GM23248 (cell line): ENCODE data around the gene NR4A3. TPM values are rescaled to one million over a fixed set of nuclear protein-coding genes. Genes with fewer than 3 reads are reported as not detected.
"Not testable (repeated sequence)": the region's sequence is repeated elsewhere in the genome, so short reads cannot be mapped to it uniquely, and the experiment has no call there.

Experiments used
- DNase-seq: peaks from one replicate; pipeline ENCODE4 v3.0.0-alpha.2; 2015
- H2AFZ ChIP-seq: fragments of 200-600 bp; sonication (generic); 2 replicates; pipeline ENCODE4 v1.6.1; 2016; ENCODE audit warnings: antibody characterized with exemption
- H3F3A ChIP-seq: fragments of 200-600 bp; sonication (generic); 2 replicates; pipeline ENCODE4 v1.6.1; 2016; ENCODE audit warnings: mild to moderate bottlenecking, antibody characterized with exemption, mixed run types; ENCODE audit not compliant: insufficient read depth
- H3K27ac ChIP-seq: fragments of 200-600 bp; sonication (generic); 2 replicates; pipeline ENCODE4 v1.5.1; 2016; ENCODE audit warnings: mild to moderate bottlenecking
- H3K27me3 ChIP-seq: fragments of 200-600 bp; sonication (generic); replicated peaks from 2 replicates; pipeline ENCODE4 v1.6.1; 2016; ENCODE audit warnings: mild to moderate bottlenecking; ENCODE audit not compliant: insufficient read depth
- H3K36me3 ChIP-seq: fragments of 200-600 bp; sonication (generic); 2 replicates; pipeline ENCODE4 v1.6.1; 2016; ENCODE audit warnings: low read depth, mild to moderate bottlenecking
- H3K4me1 ChIP-seq: fragments of 200-600 bp; sonication (generic); 2 replicates; pipeline ENCODE4 v1.6.1; 2016; ENCODE audit warnings: mild to moderate bottlenecking; ENCODE audit not compliant: insufficient read depth
- H3K4me2 ChIP-seq: fragments of 200-600 bp; sonication (generic); one replicate; pipeline ENCODE4 v1.6.1; 2016; ENCODE audit warnings: mild to moderate bottlenecking; ENCODE audit not compliant: unreplicated experiment
- H3K4me3 ChIP-seq: fragments of 200-600 bp; sonication (generic); 2 replicates; pipeline ENCODE4 v1.5.1; 2016; ENCODE audit warnings: mild to moderate bottlenecking
- H3K79me2 ChIP-seq: fragments of 200-600 bp; sonication (generic); 2 replicates; pipeline ENCODE4 v1.6.1; 2016; ENCODE audit warnings: mild to moderate bottlenecking; ENCODE audit not compliant: insufficient read depth
- H3K9ac ChIP-seq: fragments of 200-600 bp; sonication (generic); 2 replicates; pipeline ENCODE4 v1.6.1; 2016; ENCODE audit warnings: mild to moderate bottlenecking
- H3K9me2 ChIP-seq: fragments of 200-600 bp; sonication (generic); 2 replicates; pipeline ENCODE4 v1.6.1; 2016; ENCODE audit warnings: mixed run types, mild to moderate bottlenecking, moderate library complexity; ENCODE audit not compliant: insufficient read depth
- H3K9me3 ChIP-seq: fragments of 200-600 bp; sonication (generic); one replicate; pipeline ENCODE4 v1.6.1; 2017; ENCODE audit warnings: low read depth
- H4K20me1 ChIP-seq: fragments of 200-600 bp; sonication (generic); 2 replicates; pipeline ENCODE4 v1.6.0; 2016; ENCODE audit not compliant: insufficient read depth
- EZH2 ChIP-seq: fragments of 200-600 bp; sonication (generic); IDR thresholded peaks from 2 replicates; pipeline ENCODE4 v1.6.1; 2018; ENCODE audit warnings: antibody characterized with exemption, mild to moderate bottlenecking; ENCODE audit not compliant: insufficient read depth, poor library complexity, severe bottlenecking
- EZH2phosphoT487 ChIP-seq: fragments of 200-600 bp; sonication (generic); IDR thresholded peaks from 2 replicates; pipeline ENCODE4 v1.6.1; 2018; ENCODE audit warnings: antibody characterized with exemption, moderate library complexity, mild to moderate bottlenecking, low read depth; ENCODE audit not compliant: insufficient read depth
- WGBS, 2 experiments: methylation state at CpG; one replicate each; pipeline ENCODE4 v1.1.6; 2015 to 2017; ENCODE audit warnings: low lambda C conversion rate in 2 of 2, low coverage in 1 of 2; ENCODE audit errors: missing lambda C conversion rate in 2 of 2; 5-methylcytosine and 5-hydroxymethylcytosine counted together
- in situ Hi-C: fragments of 300-500 bp; cut with MboI; formaldehyde crosslinking; loops from 2 replicates; pipeline ENCODE4 v1.15.0; 2020
- polyA plus RNA-seq: library from polyadenylated mRNA; unstranded; fragments of >200 nt; fragmentation: Nextera tagmentation; extraction: Ambion mirVana; gene quantifications from 2 replicates; pipeline ENCODE4 v1.2.1, GENCODE V29; 2016
- total RNA-seq: library from RNA; depleted of rRNA; stranded (reverse); fragments of >200 nt; shearing (Covaris generic); gene quantifications from 2 replicates; pipeline ENCODE4 v1.2.3, GENCODE V29; 2014

The NR4A3 gene
- total and polyA plus RNA-seq, 2 experiments from 2014 or later = 1.0 to 1.4 TPM

DNA sequence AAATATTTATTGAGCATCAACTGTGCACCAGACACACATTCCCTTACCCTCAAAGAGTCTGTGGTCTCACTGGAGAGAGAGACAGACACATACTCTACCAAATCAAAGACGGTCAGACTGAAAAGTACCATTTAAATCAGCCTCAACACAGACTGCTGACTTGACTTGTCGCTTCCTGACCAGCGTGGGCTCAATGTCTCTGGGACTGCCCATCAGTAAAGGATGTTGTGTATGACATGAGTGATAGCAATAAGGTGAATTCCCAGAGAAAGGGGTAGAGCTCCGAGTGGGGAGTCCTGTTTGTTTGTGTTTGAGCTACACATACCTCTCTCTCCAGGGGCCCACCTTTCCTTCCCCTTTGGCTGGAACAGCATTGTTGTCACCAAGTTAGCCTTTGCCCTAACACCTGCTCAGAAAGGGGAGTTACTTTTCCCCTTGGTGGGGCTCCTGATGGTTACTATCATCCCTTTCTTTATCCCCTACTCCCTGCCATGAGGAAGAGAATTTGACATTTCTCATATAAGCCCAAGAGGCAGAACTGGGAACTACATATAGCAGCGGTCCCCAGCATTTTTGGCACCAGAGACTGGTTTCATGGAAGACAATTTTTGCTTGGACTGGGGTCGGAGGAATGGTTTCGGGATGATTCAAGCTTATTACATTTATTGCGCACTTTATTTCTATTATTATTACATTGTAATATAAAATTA is 33.9 kb downstream of the NR4A3 start:
- no peak for TF ChIP-seq EZH2phosphoT487
- TF ChIP-seq EZH2 = no peak
- H3K9me2 ChIP-seq = no peaks in the 10 kb centered on the region
- in situ Hi-C loops = no loop called here
- 84% methylated on average over 8 of the region's 8 CpGs for WGBS, 2 experiments
- H3K36me3 ChIP-seq = no peaks in the 10 kb centered on the region
- H3K27ac ChIP-seq = no peak overlapping the region
- H3F3A ChIP-seq = 0 out of 2 replicates have a peak, but pooled peaks cover 4% of the 10 kb centered on the region
- no peaks in the 10 kb centered on the region for H4K20me1 ChIP-seq
- DNase-seq = no peak
- 0 out of 2 replicates have a peak, but pooled peaks cover 3% of the 10 kb centered on the region for H3K4me1 ChIP-seq
- H3K4me3 ChIP-seq = no peak overlapping the region
- no peak overlapping the region for H2AFZ ChIP-seq
- H3K4me2 ChIP-seq = no peak overlapping the region
- H3K9me3 ChIP-seq = no peaks in the 10 kb centered on the region
- H3K27me3 ChIP-seq = no peaks in the 10 kb centered on the region
- H3K9ac ChIP-seq = no peak overlapping the region
- H3K79me2 ChIP-seq = no peaks in the 10 kb centered on the region

- H4K20me1 ChIP-seq, H3K9me3 ChIP-seq, H3K4me3 ChIP-seq, H3K9ac ChIP-seq, in situ Hi-C loops, H3K79me2 ChIP-seq, H3K9me2 ChIP-seq, H3K27me3 ChIP-seq, H2AFZ ChIP-seq, H3K27ac ChIP-seq, H3F3A ChIP-seq, H3K4me2 ChIP-seq, DNase-seq, H3K36me3 ChIP-seq, H3K4me1 ChIP-seq: not testable (repeated sequence)
- 95 to 96% methylated on average over 3 of the region's 3 CpGs for WGBS, 2 experiments
Measured at GRCh38 chr9:99857576-99857975, 35.9 kb downstream of the NR4A3 start.

DNA sequence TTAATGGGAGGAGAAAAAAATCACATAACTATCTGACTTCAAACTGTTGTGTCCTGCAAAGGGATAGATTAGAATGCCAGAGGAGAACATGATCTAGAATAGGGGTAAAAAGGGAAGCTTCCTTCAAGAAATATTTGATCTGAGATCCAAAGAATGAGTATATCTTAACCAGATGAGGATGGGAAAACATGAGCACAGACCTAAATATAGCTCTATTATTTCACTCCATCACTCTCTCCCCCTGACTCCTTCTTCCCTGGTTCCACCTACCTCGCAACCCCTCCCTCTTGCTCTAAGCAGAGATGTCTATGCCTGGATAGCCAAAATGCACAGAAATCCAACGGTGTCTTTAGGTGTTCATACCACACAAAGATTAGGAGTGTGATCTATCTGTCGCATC is 36.4 kb downstream of the NR4A3 start:
- Histone ChIP-seq H3K4me2 (no peak overlapping the region), H3K27me3 (no peaks in the 10 kb centered on the region), H3K79me2 (no peaks in the 10 kb centered on the region), H3K9ac (no peak overlapping the region), H3K9me2 (no peaks in the 10 kb centered on the region), H2AFZ (no peak overlapping the region), H3K4me3 (no peak overlapping the region), H3K36me3 (no peaks in the 10 kb centered on the region), H4K20me1 (no peaks in the 10 kb centered on the region), H3K27ac (no peak overlapping the region), H3F3A (0 out of 2 replicates have a peak, but pooled peaks cover 4% of the 10 kb centered on the region), H3K9me3 (no peaks in the 10 kb centered on the region), H3K4me1 (0 out of 2 replicates have a peak, but pooled peaks cover 3% of the 10 kb centered on the region)
- DNase-seq = no peak
- TF ChIP-seq EZH2phosphoT487 (no peak), EZH2 (no peak)
- WGBS, 2 experiments = 95% methylated on average over 3 of the region's 3 CpGs
- in situ Hi-C loops = no loop called here

- in situ Hi-C loops = no loop called here
- H3K4me3 ChIP-seq = no peak overlapping the region
- H3K27me3 ChIP-seq = no peaks in the 10 kb centered on the region
- peak overlapping the region; percentile 38 for H3K27ac ChIP-seq
- no peaks in the 10 kb centered on the region for H3K9me2 ChIP-seq
- peak; percentile 79 for DNase-seq
- no peaks in the 10 kb centered on the region for H3K9me3 ChIP-seq
- TF ChIP-seq EZH2 = no peak
- no peak for TF ChIP-seq EZH2phosphoT487
- H3K4me2 ChIP-seq = no peak overlapping the region
- 0 out of 2 replicates have a peak, but pooled peaks cover 4% of the 10 kb centered on the region for H3F3A ChIP-seq
- 0 out of 2 replicates have a peak, but pooled peaks cover 3% of the 10 kb centered on the region for H3K4me1 ChIP-seq
- H3K9ac ChIP-seq = no peak overlapping the region
- 53 to 61% methylated on average over 5 of the region's 5 CpGs for WGBS, 2 experiments
- no peaks in the 10 kb centered on the region for H4K20me1 ChIP-seq
- no peaks in the 10 kb centered on the region for H3K79me2 ChIP-seq
- no peaks in the 10 kb centered on the region for H3K36me3 ChIP-seq
- H2AFZ ChIP-seq = peak overlapping the region; percentile 43
Measured at GRCh38 chr9:99859243-99859980, 37.7 kb downstream of the NR4A3 start.
